Measurements from ENCODE around the gene WDR19.

The WDR19 gene

GRCh38 chr4:39303871-39304270, 121.5 kb downstream of the WDR19 start:
- DNase-seq (ENCODE audit: low read depth): no peak

DNA sequence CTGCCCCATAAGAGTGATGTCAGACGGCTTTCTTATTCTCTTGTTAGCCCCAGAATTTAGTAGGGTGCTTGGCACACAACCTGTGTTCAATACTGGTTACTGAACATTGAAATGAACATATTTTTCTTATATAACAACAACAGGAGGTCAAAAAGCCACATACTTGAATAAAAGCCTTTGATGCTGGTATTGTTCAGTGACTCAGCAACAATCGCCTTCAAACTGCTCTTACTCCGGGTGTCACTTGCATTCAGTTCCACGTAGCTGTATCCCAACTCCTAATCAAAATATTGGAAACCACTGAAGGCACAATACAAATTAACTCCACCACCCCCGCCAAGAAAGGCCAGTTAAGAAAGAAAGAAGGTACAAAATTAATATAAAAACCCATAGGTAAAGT, 122.3 kb downstream of the WDR19 start:
- no peak for DNase-seq (ENCODE audit: low read depth)

- DNase-seq (ENCODE audit: low read depth): no peak
Measured at GRCh38 chr4:39305912-39306677, 123.8 kb downstream of the WDR19 start.

DNA sequence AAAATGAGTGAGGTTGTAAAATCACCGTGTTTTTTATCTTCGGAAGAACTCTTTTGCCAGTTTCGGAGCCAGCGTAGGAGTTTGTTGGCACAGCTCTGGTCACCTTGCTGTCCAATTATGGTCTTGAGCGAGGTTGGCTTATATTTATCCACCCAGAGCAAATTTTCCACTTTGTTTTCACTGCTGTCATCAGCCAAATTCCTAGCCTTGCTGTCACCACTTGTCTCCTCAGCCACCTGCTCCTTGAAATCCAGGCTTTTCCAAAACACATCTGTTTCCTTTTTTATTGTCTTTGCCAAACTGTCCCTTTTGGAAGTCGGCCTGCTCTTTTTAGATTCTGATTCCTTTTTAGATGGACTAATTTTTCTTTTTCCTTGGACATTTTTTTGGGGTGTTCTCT, 126.3 kb downstream of the WDR19 start:
- DNase-seq (ENCODE audit: low read depth): no peak

DNA sequence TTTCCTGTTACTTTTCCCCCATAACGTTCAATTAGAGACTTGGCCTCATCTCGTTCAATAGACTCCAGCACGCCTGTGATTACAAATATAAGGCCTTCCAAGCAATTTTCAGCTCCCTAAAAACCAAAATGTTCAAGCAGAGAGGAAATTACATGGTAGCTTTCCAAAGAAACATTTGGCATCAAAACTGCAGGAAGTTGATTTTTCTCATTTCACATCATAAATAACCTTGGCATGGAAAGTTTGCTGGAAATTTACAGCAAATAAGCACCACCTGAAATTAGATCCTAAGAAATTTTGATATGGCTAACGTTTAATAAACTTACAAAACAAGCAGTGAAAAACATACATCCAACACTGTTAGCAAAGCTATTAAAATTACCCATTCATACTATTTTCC, 130.5 kb downstream of the WDR19 start:
- no peak for DNase-seq (ENCODE audit: low read depth)

- DNase-seq (ENCODE audit: low read depth): no peak
Measured at GRCh38 chr4:39319676-39320075, 137.3 kb downstream of the WDR19 start.

DNA sequence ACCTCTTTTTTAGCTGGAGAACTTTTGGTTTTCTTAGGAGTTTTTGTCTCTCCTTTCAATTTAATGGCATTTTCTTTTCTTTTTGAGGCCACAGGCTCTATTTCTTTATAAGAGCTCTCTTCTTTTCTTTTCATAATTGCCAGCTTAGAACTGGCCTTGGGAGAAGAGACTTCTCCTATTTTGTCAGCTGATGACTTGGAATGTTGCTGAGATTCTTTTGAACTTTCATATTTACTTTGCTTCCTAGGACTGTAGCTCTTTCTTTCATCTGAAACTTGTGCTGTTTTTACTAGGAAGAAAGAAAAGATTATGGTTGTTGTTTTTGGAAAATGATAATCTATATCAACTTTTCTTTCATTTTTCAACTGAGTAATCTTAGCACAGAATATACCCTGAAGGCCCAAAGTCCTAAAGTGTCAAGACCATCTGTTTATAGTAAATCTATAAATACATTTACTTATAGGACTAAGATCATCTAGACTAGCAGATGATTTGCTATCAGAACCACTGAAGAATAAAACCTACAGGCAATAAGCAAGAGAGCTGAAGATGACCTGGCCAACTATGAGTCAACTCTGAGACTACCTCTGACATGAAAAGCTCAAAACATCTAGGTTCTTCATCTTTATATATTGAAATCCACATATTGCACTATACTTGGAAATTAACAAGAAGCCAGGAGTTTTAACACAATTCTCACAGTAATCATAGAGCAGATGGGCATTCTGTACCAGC, 138.2 kb downstream of the WDR19 start:
- no peak for DNase-seq (ENCODE audit: low read depth)

DNA sequence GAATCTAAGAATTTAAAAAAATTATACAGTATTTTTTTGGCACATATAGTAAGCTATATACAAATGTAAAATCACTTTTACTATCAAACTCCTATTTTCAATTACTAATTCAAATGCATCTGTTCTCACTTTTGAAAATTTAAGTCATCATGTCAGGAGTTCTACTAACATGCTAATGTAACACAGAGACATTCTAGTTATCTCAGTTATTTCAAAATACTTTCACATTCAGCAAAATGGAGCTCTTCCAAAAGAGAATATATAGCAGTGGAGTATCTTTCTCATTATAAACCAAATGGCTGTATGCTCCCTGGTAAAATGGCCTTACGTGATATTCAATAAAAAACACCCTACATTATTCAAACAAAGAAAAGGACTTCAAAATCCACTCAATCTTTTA, 141.5 kb downstream of the WDR19 start:
- DNase-seq (ENCODE audit: low read depth): no peak

DNA sequence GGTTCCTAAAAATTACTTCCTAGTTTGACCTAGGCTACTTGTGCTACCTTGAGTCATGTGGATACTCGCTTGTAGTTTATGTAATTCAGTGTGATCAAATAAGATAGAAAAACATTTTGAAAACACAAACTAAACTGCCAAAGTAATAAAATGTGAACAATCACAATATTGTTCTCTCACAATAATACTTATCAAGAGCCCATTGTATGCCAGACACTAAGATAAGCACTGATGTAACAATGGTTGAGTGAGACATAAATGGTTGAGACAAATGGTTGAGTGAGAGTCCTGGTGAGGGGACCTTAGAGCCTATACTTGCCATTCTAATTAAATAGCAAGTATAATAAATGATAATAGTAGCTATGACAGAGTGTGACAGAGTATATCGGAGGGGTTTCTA, 142.1 kb downstream of the WDR19 start:
- no peak for DNase-seq (ENCODE audit: low read depth)

- no peak for DNase-seq (ENCODE audit: low read depth)
Measured at GRCh38 chr4:39324897-39325613, 142.7 kb downstream of the WDR19 start.

- DNase-seq (ENCODE audit: low read depth): no peak
Measured at GRCh38 chr4:39326468-39326977, 144.2 kb downstream of the WDR19 start.

GRCh38 chr4:39330353-39330752, 148.0 kb downstream of the WDR19 start:
- DNase-seq (ENCODE audit: low read depth): no peak

GRCh38 chr4:39331191-39331590, 148.9 kb downstream of the WDR19 start:
- no peak for DNase-seq (ENCODE audit: low read depth)
